Brain microvascular endothelial cell (primary cell): Measurements from ENCODE around the gene RSKR.
A peak's percentile ranks its signal among the peaks of the same experiment; 100 is the strongest.
"Not testable (repeated sequence)": the region's sequence is repeated elsewhere in the genome, so short reads cannot be mapped to it uniquely, and the experiment has no call there.

ENCODE experiments used
- DNase-seq: peaks from one replicate; pipeline ENCODE4 v3.0.0-alpha.2; 2020
- H3K27ac ChIP-seq: fragments of 250-450 bp; sonication (Bioruptor Pico); 2 replicates; pipeline ENCODE4 v1.5.1; 2020; ENCODE audit warnings: mild to moderate bottlenecking, moderate library complexity
- H3K27me3 ChIP-seq: fragments of 250-450 bp; sonication (Bioruptor Pico); replicated peaks from 2 replicates; pipeline ENCODE4 v1.5.1; 2020; ENCODE audit warnings: mild to moderate bottlenecking
- H3K36me3 ChIP-seq: fragments of 250-450 bp; sonication (Bioruptor Pico); replicated peaks from 2 replicates; pipeline ENCODE4 v1.5.1; 2020; ENCODE audit warnings: mild to moderate bottlenecking
- H3K4me3 ChIP-seq: 2 replicates; pipeline ENCODE4 v1.5.1; 2011; ENCODE audit warnings: low read depth, mild to moderate bottlenecking, control low read depth, low read length, moderate library complexity
- in situ Hi-C: cut with HindIII; loops from 2 replicates; pipeline ENCODE4 v1.10.0; 2017; ENCODE audit warnings: low sequenced_read_pairs, low pct_ligation_motif_present
- TF ChIP-seq, protein P1 (sequence below): IDR thresholded peaks from 2 replicates; pipeline ENCODE4 v1.5.1; 2011; ENCODE audit warnings: low read depth, mild to moderate bottlenecking, moderate library complexity, low read length, control low read depth, inconsistent platforms; ENCODE audit errors: missing control alignments

The RSKR gene, protein sequence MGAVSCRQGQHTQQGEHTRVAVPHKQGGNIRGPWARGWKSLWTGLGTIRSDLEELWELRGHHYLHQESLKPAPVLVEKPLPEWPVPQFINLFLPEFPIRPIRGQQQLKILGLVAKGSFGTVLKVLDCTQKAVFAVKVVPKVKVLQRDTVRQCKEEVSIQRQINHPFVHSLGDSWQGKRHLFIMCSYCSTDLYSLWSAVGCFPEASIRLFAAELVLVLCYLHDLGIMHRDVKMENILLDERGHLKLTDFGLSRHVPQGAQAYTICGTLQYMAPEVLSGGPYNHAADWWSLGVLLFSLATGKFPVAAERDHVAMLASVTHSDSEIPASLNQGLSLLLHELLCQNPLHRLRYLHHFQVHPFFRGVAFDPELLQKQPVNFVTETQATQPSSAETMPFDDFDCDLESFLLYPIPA

DNA sequence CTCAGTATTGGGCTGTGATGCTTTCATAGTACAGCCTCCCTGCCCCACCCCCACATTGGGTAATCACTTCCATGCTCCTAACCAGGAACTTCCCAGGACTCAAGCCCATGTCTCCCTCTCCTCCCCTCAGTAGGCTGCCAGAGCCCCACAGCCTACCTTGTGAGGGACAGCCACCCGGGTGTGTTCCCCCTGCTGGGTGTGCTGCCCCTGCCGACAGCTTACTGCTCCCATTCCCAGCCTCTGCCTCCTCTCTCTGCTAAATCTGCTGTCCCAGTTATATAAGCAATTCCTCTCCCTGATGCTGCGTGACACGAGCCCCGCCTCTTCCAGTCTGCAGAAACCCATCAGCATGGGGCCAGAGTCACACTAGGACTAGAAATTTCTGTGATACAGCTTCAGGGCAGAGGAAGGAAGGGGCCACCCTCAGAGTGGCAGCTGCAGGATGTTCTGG is at the start of gene RSKR:
RSKR (minus strand) TSS at position 255 of the 451 bp plus-strand sequence; CDS start at position 231, 24 bp downstream.
- TF ChIP-seq, protein P1, sequence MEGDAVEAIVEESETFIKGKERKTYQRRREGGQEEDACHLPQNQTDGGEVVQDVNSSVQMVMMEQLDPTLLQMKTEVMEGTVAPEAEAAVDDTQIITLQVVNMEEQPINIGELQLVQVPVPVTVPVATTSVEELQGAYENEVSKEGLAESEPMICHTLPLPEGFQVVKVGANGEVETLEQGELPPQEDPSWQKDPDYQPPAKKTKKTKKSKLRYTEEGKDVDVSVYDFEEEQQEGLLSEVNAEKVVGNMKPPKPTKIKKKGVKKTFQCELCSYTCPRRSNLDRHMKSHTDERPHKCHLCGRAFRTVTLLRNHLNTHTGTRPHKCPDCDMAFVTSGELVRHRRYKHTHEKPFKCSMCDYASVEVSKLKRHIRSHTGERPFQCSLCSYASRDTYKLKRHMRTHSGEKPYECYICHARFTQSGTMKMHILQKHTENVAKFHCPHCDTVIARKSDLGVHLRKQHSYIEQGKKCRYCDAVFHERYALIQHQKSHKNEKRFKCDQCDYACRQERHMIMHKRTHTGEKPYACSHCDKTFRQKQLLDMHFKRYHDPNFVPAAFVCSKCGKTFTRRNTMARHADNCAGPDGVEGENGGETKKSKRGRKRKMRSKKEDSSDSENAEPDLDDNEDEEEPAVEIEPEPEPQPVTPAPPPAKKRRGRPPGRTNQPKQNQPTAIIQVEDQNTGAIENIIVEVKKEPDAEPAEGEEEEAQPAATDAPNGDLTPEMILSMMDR = no peak
- Histone ChIP-seq H3K4me3 (no peak within 1 kb of the TSS), H3K36me3 (peaks cover 73% of the 10 kb centered on the region), H3K27ac (no peak within 1 kb of the TSS), H3K27me3 (no peaks in the 10 kb centered on the region)
- DNase-seq = no peak
- in situ Hi-C loops = no loop called here

GRCh38 chr17:28663723-28664122 is 49.7 kb upstream of the RSKR start:
- in situ Hi-C loops = no loop called here
- H3K27me3 ChIP-seq = no peaks in the 10 kb centered on the region
- H3K27ac ChIP-seq = no peak overlapping the region
- DNase-seq = no peak
- no peak overlapping the region for H3K4me3 ChIP-seq
- peaks cover 12% of the 10 kb centered on the region for H3K36me3 ChIP-seq
- TF ChIP-seq, protein P1 = no peak

- in situ Hi-C loops = no loop called here
- Histone ChIP-seq H3K27ac (peak overlapping the region; percentile 96), H3K4me3 (peak overlapping the region; percentile 98), H3K27me3 (no peaks in the 10 kb centered on the region), H3K36me3 (peaks cover 20% of the 10 kb centered on the region)
- DNase-seq = no peak
- TF ChIP-seq, protein P1 = no peak
These were observed 48.5 kb upstream of the RSKR start for GRCh38 chr17:28662527-28662829.

- DNase-seq = peak; percentile 85
- TF ChIP-seq, protein P1 = no peak
- H3K27ac ChIP-seq = peak within 1 kb of the TSS; percentile 96
- no peaks in the 10 kb centered on the region for H3K27me3 ChIP-seq
- H3K36me3 ChIP-seq = peaks cover 21% of the 10 kb centered on the region
- H3K4me3 ChIP-seq = peak within 1 kb of the TSS; percentile 98
- in situ Hi-C loops = no loop called here
These were observed 47.9 kb upstream of the RSKR start, which contains the start of the genes SDF2 and SUPT6H for GRCh38 chr17:28661635-28662526. Gene SDF2 (minus strand): TSS chr17:28661906. CDS start chr17:28661876, 30 bp downstream. Gene SUPT6H (plus strand): TSS chr17:28662205. CDS start chr17:28673402, 11,197 bp downstream.

DNA sequence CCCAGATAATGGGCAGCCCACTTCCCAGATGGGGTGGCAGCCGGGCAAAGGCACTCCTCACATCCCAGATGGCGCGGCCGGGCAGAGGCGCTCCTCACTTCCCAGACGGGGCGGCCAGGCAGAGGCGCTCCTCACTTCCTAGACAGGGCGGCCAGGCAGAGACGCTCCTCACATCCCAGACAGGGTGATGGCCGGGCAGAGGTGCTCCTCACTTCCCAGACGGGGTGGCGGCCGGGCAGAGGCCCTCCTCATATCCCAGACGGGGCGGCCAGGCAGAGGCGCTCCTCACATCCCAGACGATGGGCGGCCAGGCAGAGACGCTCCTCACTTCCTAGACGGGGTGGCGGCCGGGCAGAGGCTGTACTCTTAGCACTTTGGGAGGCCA is 45.5 kb upstream of the RSKR start:
- H3K27ac ChIP-seq, DNase-seq, in situ Hi-C loops, H3K27me3 ChIP-seq, H3K4me3 ChIP-seq: not testable (repeated sequence)
- peaks cover 20% of the 10 kb centered on the region for H3K36me3 ChIP-seq

- H3K27ac ChIP-seq, H3K27me3 ChIP-seq, DNase-seq, in situ Hi-C loops, H3K4me3 ChIP-seq: not testable (repeated sequence)
- H3K36me3 ChIP-seq = peaks cover 21% of the 10 kb centered on the region
These were observed 44.9 kb upstream of the RSKR start for GRCh38 chr17:28658766-28659496.

- H3K27ac ChIP-seq, DNase-seq, in situ Hi-C loops, H3K27me3 ChIP-seq, H3K4me3 ChIP-seq: not testable (repeated sequence)
- peaks cover 26% of the 10 kb centered on the region for H3K36me3 ChIP-seq
These were observed 44.4 kb upstream of the RSKR start for GRCh38 chr17:28658342-28658741.
